GM19395 (cell line): ENCODE results near the gene CFAP74.
"Not testable (repeated sequence)": the region's sequence is repeated elsewhere in the genome, so short reads cannot be mapped to it uniquely, and the experiment has no call there.

Source experiments
- ATAC-seq: cut with Tn5 transposase; IDR thresholded peaks from one replicate; pipeline ENCODE4 v1.9.1; 2021; ENCODE audit warnings: mild to moderate bottlenecking, moderate library complexity; ENCODE audit not compliant: unreplicated experiment

CFAP74 gene

GRCh38 chr1:1987142-1987510 is 16.5 kb downstream of the CFAP74 start:
- no peak for ATAC-seq

GRCh38 chr1:1986451-1987141 is 17.0 kb downstream of the CFAP74 start:
- ATAC-seq = no peak

GRCh38 chr1:1985375-1986050 is 18.1 kb downstream of the CFAP74 start:
- no peak for ATAC-seq

DNA sequence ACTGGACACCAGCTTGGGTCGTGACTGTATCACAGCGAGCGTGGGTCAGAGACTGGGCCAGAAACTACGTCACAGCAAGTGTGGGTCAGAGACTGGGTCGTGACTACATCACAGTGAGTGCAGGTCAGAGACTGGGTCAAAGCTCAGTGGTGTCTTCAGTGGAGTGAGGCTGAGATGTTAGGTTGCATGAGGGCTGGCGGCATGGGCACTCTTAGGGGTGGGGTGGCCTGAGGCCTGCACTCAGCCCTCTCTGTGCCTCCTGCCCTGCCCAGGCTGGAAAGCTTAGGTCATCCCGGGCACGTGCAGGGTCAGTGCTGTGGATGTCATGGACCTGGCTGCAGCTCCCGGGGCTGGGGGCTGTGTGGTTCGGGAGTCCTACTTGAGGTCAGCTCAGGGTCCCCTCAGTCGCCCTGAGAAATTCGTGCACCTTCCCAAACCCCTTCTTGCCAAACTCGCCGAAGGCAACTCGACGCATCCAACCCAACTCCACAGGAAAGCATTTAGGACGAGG is 19.0 kb downstream of the CFAP74 start:
- ATAC-seq = no peak

GRCh38 chr1:1982379-1983232 is 21.0 kb downstream of the CFAP74 start:
- ATAC-seq = no peak

DNA sequence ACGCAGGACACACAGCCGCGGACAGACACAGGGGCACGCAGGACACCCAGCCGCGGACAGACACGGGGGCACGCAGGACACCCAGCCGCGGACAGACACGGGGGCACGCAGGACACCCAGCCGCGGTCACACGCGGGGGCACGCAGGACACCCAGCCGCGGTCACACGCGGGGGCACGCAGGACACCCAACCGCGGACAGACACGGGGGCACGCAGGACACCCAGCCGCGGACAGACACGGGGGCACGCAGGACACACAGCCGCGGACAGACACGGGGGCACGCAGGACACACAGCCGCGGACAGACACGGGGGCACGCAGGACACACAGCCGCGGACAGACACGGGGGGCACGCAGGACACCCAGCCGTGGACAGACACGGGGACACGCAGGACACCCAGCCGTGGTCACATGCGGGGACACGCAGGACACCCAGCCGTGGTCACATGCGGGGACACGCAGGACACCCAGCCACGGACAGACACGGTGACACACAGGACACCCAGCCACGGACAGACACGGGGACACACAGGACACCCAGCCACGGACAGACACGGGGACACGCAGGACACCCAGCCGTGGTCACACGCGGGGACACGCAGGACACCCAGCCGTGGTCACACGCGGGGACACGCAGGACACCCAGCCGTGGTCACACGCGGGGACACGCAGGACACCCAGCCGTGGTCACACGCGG is 21.8 kb downstream of the CFAP74 start:
- not testable (repeated sequence) for ATAC-seq

- ATAC-seq = no peak
Measured at GRCh38 chr1:1981142-1981500, 22.5 kb downstream of the CFAP74 start.

- no peak for ATAC-seq
Measured at GRCh38 chr1:1980467-1981141, 23.0 kb downstream of the CFAP74 start.

GRCh38 chr1:1979482-1980165 is 24.0 kb downstream of the CFAP74 start:
- no peak for ATAC-seq

DNA sequence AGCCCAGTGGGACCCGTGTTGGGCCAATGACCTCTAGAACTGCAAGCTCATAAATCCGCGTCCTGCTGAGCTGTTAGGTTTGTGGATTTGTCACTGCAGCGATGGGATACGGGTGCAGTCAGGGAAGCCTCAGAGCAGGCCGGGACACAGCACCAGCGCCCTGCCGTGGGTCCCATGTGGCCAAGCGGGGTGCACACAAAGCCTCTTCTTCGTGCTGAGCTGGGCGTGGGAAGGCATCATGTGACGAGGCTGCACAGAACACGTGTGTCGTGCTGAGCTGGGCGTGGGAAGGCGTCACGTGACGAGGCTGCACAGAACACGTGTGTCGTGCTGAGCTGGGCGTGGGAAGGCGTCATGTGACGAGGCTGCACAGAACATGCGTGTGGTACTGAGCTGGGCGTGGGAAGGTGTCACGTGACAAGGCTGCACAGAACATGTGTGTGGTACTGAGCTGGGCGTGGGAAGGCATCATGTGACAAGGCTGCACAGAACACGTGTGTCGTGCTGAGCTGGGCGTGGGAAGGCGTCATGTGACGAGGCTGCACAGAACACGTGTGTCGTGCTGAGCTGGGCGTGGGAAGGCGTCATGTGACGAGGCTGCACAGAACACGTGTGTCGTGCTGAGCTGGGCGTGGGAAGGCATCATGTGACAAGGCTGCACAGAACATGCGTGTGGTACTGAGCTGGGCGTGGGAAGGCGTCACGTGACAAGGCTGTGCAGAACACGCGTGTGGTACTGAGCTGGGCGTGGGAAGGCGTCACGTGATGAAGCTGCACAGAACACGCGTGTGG is 24.7 kb downstream of the CFAP74 start:
- ATAC-seq = not testable (repeated sequence)

- no peak for ATAC-seq
Measured at GRCh38 chr1:1978108-1978507, 25.5 kb downstream of the CFAP74 start.

DNA sequence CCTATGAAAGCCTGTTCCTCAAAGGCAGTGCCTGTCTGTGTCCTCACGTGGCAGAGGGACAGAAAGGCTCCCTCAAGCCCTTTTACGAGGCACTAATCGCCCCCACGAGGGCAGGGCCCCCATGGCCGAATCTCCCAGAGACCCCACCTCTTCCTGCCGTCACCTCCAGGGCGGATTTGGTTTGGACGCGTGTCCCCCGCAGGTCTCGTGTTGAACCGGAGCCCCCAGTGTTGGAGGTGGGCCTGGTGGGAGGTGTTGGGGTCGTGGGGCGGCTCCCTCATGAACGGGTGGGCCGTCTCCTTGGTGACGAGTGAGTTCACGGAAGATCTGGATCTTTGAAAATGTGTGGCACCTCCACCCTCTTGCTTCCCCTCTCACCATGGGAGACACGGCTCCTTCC is 27.6 kb downstream of the CFAP74 start:
- no peak for ATAC-seq

- no peak for ATAC-seq
Measured at GRCh38 chr1:1975535-1975934, 28.1 kb downstream of the CFAP74 start.

DNA sequence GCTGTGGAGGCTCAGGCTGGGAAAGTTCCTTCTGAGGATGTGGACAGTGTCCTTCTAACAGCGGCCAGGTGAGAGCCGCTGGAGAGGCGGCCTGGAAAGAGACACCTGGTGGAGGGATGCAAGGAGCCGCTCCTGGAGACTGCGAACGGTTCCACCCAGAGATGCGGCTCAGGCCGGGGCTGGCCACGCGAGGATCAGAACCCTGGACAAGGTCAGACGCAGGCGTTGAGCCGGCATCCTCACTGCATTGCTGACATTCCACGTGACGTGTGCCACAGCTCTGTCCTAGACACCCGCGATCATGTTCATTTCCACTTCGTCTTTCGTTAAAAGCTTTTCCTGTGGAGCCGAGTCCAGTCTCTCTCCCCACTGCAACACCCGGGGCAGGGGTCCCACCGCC is 28.8 kb downstream of the CFAP74 start:
- no peak for ATAC-seq

GRCh38 chr1:1973716-1974642 is 29.6 kb downstream of the CFAP74 start:
- no peak for ATAC-seq

GRCh38 chr1:1972976-1973715 is 30.4 kb downstream of the CFAP74 start:
- no peak for ATAC-seq

- no peak for ATAC-seq
Measured at GRCh38 chr1:1971688-1972087, 31.9 kb downstream of the CFAP74 start.
